HG03575 (cell line): ENCODE results near the gene TET2.

Experiments used
- ATAC-seq: cut with Tn5 transposase; IDR thresholded peaks from one replicate; pipeline ENCODE4 v1.9.1; 2021; ENCODE audit not compliant: unreplicated experiment, insufficient number of reproducible peaks, low FRiP score; ENCODE audit errors: extremely low read depth

Gene TET2

DNA sequence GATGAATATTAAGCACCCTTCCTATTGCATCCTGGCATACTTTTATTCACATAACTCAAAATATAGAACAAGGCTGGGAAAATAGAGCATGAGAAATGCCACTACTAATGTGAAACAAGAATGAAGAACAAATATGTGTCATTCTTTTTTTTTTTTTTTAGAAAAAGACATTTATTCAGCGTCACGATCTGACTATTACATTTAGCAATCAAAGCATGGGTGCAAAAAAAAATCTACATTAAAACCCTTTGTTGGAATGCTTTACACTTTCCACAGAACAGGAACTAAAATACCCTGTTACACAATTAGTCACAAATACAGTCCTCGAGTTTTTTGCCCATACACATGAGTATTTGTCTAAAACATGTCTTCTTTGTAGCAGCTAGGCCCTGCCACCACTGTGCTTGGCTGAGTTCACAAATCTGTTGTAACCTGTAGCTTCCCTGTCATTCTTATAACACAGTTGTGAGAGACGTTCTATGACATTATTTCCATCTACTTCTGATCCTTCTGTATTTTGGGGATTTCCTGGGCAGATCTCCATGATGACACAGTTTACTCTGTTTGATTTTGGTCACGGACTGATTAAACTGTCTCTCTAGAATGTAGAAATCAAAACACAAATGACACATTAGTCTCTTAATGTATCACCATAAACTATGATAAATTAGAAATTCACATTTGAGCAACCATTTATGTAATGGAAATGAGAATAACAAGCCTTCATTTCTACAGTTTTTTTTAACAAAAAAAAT is 9.4 kb upstream of the TET2 start:
- no peak for ATAC-seq

DNA sequence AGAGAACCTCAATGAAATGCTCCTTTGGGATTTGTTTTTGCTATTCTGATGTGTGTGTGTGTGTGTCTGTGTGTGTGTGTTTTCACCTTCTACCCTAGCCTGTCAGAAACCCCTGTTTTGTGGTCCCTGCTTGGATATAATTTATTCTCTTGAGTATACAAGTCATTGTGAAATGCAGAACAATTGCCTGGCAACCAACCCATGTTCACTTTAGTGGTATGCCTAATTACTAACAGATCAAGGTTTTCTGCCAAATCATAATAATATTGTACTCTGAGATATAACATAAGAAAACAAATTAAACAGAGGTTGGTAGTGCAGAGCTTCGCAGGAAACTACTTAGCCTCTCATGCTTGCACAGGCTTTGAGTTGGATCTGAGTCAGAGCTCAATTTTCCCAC is 7.0 kb upstream of the TET2 start:
- no peak for ATAC-seq

DNA sequence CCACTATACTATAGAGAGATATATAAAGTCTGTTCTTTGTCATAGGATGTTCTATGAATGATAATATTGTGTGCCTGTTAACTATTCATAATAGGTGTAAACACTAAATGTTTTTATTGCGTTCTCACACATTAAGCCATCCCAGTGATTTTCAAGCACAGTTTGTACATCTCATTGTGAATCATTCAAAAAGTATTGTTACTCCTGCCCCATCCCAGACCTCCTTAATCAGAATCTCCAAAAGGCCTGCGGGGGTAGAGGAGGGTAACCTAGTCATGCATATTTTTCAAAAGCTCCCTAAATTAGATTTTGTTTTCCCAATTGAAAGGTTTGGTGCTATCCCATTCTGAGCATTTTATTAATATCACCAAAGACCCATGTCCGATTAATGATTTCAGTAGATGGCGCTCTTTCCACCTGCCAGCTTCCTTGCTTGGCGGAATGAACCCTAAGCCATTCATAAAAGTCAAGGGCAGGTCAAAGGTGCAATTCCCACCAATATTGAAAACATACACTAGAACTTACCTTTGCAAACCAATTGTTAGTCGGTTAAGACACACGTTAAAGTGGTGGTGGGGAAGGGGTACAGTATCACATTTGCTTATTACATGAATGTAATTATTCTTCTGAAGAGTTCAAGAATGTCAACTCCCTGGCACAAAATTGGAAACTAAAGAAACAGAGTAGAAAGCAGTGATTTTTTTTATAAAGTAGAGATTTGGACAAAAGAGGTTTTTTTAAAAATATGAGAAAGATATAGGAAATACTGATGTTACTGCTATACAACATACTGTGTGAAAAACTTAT is 5.8 kb upstream of the TET2 start:
- no peak for ATAC-seq

DNA sequence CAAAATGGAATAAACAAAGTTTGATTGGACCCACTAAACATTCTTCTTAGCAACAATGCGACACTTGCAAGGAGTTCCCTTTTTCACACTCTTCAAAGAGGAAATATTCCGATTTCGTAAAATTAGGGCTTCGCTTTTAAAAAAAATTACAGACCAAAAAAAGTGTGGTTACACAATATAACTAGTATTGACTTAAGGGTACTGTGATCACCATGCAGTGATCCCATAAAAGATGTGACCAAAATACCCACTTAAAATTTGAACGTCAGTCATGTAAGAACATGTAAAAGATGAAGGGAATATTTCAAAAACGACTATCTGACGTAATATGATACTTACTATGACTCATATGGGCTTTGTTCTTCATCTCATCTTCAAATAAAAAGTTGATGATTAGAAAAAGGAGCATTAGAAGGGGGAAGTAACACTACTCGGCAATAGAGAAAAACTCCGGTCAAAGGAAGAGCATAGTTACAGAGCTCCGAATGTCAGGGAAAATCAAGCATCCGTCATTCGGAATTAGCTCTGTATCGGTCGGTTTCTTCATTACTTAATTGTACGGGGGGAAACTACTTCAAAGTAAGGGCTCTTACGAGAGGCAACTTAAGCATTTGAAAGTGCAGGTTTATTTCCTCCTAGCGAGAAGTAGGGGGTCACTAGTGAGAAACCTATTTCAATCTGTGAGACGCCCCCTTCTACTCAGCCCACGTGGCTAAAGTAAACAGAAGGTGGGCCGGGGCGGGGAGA is 1.3 kb upstream of the TET2 start:
- no peak for ATAC-seq

DNA sequence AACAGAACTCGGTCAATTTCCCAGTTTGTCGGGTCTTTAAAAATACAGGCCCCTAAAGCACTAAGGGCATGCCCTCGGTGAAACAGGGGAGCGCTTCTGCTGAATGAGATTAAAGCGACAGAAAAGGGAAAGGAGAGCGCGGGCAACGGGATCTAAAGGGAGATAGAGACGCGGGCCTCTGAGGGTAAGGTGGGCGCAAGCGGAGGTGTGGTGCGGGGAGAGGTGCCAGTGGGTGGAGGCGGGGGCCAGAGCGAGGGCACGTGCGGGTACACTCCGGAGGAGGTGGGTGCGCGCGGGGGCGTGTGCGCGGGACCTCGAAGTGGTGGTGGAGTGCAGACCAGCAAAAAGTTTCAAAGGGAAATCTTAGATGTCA is 787 bp upstream of the TET2 start:
- peak; percentile 3 for ATAC-seq

DNA sequence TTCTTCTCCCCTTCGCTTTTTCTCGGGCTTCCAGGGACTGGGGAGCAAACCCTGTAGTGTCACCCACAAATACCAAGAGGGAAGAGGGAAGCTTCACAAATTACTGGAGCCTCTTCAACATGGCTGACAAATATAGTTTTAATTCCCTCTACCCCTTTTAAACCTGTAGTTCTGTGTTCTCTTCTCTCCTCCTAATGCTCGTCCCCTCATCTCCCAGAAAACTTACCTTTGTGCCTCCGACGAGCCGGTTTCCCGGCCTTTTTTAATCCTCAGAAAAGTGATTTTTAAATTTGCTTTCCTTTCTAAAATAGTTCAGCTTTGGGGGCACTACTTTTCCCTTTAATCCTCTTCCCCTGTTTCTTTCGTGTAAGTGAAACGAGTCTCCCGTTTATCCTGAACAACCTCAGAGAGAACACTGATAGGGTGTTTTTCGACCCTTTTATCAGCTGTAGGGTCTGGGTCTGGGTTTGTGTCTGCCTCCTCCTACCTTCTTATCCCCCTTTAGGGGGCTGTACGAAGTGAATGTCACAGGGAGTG is 408 bp downstream of the TET2 start:
- ATAC-seq, result no peak

DNA sequence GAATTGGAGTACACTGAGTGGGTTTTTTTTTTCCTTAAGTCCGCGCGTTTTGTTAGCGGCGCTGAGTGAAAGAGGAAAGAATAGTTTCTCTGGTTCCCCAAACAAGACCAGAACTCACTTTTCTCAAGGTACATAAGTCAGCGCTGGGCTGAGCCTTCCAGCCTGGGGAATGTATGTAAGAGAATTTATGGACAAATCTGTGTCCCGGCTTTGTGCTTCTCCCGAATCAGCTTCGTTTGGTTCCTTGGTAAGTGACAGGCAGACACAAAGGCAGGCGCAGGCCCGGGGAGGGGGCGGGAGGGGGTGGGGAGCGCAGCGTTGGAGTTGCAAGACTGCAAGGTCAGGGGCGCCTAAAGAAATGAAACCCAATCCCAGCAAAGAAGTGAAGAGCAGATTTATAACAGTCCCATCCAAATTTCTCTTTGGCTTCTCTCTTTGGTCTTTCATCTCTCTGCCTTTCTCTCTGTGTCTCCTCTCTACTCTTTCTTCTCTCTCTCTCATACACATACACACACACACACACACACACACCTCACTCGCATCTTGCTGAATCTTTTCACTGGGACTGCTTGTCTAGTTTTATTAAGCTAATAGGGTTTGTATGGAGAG is 981 bp downstream of the TET2 start:
- ATAC-seq, result no peak

DNA sequence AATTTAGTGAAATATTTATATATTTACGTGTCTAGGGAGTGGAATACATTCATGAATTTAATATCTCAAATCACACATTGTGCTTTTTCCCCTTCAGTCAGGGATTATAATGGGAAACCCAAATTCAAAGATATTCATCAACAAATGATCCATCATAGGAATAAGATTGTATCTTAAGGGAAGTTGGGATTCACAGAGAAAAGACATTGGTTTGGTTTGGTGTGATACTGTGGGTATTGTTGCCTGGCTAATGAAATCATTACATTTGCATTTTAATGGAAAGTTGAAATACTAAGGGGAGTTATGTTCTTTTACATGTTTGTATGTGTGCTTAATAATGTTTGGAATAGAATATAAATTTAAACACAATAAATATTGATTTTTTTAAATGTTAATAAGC is 1.7 kb downstream of the TET2 start:
- ATAC-seq, result no peak

DNA sequence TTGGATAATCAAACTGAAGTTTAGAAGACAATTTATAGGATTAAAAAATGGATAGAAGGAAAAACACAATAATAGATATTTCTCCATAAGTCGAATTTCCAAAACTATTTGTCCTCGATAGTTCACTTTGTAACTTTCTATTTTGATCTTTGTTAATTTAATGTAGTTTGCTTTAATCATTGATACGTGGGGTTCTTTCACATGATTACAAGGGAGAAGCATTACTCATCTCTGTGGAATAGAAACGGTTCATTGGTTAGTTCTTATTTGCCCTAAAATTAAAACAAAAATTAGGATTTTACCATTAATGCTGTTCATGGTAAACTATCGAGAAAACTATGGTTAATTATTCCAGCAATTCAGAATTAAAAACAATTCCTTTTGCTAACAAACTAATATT is 2.1 kb downstream of the TET2 start:
- ATAC-seq, result no peak

DNA sequence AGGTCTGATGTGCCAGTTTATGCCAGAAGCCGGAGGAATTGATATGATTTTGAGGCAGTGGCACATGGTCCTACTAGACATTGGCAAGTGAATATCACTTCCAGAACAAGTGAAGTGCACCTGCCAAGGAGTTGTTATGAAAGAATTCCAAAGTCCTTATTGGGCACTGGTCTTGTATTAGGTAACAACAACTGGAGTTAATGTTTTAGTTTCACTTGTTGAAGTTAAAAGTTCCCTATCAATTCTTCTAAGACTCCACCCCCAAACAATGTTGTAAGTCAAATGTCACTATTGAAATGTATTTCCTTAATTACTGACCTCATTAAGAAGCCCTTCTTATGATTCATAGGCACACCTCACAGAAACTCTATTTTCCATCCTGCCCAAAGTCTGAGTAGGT is 3.1 kb downstream of the TET2 start:
- ATAC-seq, result no peak

DNA sequence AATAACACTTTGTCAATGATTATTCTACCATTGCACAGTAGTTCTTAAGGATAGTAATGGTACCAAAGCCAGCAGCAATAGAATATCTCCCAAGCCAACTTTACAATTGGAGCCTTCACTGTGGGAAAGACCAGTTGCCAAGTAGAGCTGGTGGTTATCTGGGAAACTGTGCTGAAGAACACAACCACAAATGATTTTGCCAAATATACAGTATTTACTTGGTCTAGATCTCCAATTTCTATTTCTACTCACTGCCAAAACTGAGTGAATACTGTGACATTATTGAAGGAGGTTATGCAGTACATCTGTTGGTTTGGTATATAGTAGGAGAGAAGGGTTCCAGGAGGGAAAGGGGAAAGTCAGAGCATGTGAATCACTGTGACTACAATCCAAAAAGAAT is 3.8 kb downstream of the TET2 start:
- no peak for ATAC-seq

DNA sequence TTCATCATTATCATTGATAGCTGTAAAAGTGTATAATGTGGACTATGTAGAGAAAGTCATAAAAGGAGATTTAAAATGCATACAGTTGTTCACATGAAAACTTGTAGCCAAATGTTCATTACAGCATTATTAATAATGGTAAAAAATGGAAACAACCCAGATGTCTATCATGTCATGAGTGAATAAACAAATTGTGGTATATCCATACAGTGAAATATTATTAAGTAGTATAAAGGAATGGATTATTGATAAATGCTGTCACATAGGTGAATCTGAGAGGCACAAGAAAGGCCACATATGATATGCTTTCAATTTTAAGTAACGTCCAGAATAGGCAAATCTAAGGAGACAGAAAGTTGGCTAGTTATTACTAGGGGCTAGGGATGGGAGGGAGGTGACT is 7.1 kb downstream of the TET2 start:
- no peak for ATAC-seq

DNA sequence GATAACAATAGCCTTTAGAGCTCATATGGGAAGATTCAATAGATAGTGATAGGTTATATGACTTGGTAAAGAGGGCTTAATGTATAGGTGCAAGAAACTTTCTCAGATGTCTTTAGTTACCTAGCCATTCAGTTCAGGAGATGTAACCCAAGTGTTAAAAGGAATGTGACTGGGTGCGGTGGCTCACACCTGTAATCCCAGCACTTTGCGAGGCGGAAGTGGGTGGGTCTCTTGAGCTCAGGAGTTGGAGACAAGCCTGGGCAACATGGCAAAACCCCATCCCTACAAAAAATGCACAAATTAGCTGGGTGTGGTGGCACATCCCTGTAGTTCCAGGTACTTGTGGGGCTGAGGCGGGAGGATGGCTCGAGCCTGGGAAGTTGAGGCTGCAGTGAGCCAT is 7.9 kb downstream of the TET2 start:
- no peak for ATAC-seq

DNA sequence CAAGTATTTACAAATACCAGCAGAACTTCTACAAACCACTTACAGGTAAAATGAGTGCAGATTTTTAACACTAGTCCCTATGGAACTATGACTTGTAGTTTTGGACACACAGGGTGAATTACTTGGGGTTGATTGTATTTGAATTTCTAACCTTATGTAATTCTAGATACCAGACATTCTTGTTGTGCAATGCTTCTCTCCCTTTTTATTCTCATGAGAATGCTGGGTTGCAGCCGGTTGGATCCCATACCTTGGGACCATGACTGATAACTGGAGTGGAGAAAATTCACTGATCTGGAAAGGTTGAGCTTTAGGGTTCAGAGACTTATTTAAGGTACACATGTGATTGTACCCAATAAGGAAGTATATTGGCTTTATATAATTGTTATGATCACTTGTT is 8.8 kb downstream of the TET2 start:
- no peak for ATAC-seq

DNA sequence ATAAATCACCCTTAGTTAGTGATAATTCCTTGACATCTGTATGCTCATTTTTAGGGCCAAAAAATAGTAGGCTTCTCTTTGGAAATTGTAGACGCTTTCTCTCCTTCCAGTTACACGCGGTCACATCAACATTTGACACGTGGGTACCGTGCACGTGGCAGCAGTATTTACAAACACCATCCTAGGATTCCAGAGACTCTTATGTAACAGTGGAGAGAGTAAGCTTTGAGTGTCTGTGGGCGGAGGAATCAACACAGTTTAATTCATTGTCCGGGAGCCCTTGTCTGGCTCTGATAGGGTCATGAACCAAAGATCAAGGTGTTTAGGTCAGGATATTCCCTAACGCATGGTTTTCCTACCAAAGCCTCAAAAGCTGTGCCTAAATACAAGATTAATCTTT is 12.2 kb downstream of the TET2 start:
- no peak for ATAC-seq

DNA sequence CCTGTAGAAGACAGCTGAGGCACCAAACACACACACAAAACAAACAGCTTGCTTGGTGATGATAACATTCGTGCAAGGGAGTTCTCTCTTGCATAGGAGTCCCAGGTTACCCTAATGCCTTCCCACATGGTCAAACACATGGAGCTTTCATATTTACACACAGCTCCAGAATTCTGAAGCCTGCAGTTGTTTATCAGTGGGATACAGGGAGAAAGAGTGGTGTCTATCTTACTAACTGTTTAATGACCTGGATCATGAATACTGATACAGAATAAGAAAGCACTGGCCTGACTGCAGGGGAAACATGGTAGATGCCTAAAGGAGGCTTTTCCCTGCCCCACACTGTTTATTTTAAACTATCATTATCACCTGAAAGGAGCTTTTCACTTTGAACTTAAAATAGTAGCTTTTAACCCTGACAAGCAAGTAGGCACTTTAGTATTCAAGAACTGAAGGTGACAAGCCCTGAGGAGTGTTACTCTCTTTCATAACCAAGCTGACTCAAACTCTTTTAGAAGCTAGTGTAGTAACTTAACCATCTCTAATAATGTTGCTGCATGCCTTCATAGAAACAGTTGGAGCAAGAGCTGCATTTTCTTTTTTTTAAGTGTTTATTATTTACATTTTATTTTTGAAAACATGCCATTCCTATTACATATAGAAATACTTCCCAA is 15.6 kb downstream of the TET2 start:
- no peak for ATAC-seq

DNA sequence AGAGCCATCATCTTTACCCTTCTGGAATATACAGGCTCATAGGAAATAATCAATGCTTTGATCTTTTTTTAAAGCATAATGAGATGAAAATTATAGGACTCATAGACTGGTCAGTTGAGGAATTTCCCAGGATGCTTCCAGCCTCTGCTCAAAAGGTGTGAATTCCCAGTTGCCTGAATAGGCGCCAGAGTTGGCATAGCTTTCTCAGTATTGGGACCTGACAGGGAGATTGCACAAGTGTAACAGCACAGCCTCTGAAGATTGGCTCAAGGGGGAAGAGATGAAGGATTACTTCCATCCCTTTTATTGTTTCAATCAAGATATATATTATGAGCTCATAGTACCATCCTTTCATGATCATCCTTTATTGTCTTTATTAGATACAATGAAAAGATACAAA is 17.9 kb downstream of the TET2 start:
- no peak for ATAC-seq

DNA sequence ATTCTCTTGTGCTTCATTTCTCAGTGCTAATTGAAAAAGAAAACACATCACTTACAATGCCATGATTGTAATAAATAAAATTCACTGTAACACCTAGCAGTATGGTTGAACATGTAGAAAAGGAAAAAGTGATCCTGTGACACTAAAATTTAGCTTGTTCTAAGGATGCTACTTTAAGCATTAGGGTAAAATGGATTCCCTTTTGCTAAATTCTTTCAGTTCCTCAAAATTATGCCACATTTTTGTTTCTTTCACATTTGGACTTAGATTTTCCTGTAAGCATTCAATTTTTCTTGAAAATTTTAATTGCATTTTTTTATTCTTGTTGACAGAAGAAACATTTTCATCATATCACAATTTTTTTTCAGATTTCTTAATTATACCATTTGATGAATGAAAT is 19.4 kb downstream of the TET2 start:
- no peak for ATAC-seq

DNA sequence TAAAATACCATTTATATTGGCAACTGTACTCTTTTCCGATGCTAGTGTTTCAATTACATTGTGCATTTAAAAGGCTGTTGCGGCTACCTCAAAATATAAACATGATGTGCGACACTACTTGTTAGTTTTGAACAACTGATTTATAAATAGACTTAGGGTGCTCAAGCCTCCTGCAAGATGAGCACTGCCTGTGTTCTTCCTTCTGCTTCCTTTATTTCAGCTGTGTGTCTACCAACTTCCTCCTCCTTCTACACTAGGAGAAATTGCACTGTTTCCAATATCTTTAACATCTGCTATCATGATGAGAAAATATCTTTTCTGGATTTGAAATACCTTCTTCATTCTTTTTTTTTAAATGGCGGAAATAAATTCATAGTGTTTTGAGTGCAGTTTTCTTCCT is 24.0 kb downstream of the TET2 start:
- ATAC-seq, result no peak
